Body of pancreas (tissue), 4 donors: ENCODE data around the gene PRDM15. TPM values are rescaled to one million over a fixed set of nuclear protein-coding genes. Genes with fewer than 3 reads are reported as not detected.
A peak's percentile ranks its signal among the peaks of the same experiment; 100 is the strongest.

Experiments used
- ATAC-seq: fragments of 150-250 bp; one replicate; pipeline ENCODE4 v1.9.1; 2016
- DNase-seq, 4 donors: peaks; one replicate each; pipeline ENCODE4 v3.0.0-alpha.2; 2019
- H3K27ac ChIP-seq, 4 donors: fragments of 200-600 bp; sonication (generic); 1 replicate in 3 of 4; 2 replicates in 1 of 4; pipeline versions ENCODE4 v1.5.1 to v1.6.1; 2016 to 2019; ENCODE audit warnings: mild to moderate bottlenecking in 1 of 4, mixed read lengths in 1 of 4, moderate library complexity in 1 of 4
- H3K27me3 ChIP-seq, 2 donors: fragments of 200-600 bp; sonication (generic); one replicate each; pipeline ENCODE4 v1.6.0; 2016; ENCODE audit warnings: mild to moderate bottlenecking in 1 of 2
- H3K36me3 ChIP-seq, 2 donors: fragments of 200-600 bp; sonication (generic); replicated peaks in 1 of 2; 2 replicates each; pipeline ENCODE4 v1.5.1; 2016; ENCODE audit warnings: low read depth in 2 of 2; ENCODE audit not compliant: insufficient read depth in 1 of 2
- H3K4me1 ChIP-seq: fragments of 200-600 bp; sonication (generic); one replicate; pipeline ENCODE4 v1.6.0; 2016
- H3K4me3 ChIP-seq, 2 donors: fragments of 200-600 bp; sonication (generic); 1 replicate in 1 of 2; 2 replicates in 1 of 2; pipeline ENCODE4 v1.5.1; 2016 to 2019
- H3K9me3 ChIP-seq, 3 donors: fragments of 200-600 bp; sonication (generic); 1 replicate in 2 of 3; 2 replicates in 1 of 3; pipeline ENCODE4 v1.5.1; 2016
- POLR2A ChIP-seq, 3 donors: fragments of 450-650 bp; IDR thresholded peaks; one replicate each; pipeline ENCODE4 v1.6.1; 2016; ENCODE audit warnings: antibody characterized with exemption in 3 of 3, mild to moderate bottlenecking in 2 of 3
- WGBS, 2 donors: methylation state at CpG; one replicate each; pipeline ENCODE4 v1.1.5; 2017; 5-methylcytosine and 5-hydroxymethylcytosine counted together
- intact Hi-C: fragments of 100-400 bp; cut with DNase I; formaldehyde crosslinking; loops from one replicate; pipeline ENCODE4 v1.15.1; 2023
- total RNA-seq, 2 donors: library from RNA; depleted of rRNA; stranded (reverse); fragments of >200 nt; gene quantifications; one replicate each; pipeline ENCODE4 v1.1.0, GENCODE V29; 2016
- TF ChIP-seq, protein P1 (sequence below), 7 experiments: fragments of 450-650 bp in 4 of 7; fragments of 200-600 bp in 3 of 7; sonication (generic) in 3 of 7; IDR thresholded peaks; one replicate each; pipeline ENCODE4 v1.5.1; 2016 to 2019; ENCODE audit warnings: antibody characterized with exemption in 7 of 7

PRDM15 gene
- total RNA-seq, 2 donors from 2014 or later = 3.1 to 6.9 TPM

- Histone ChIP-seq H3K4me1 (peaks cover 75% of the 10 kb centered on the region), H3K9me3 (no peaks in the 10 kb centered on the region), H3K36me3 (no peaks in the 10 kb centered on the region), H3K4me3 (peak overlapping the region; percentile 52 to 54), H3K27me3 (no peaks in the 10 kb centered on the region), H3K27ac (peak overlapping the region; percentile 90 to 97 (median 95))
- no peak for DNase-seq
- ATAC-seq = no peak
- intact Hi-C loops = no loop called here
- 15 to 28% methylated on average over 8 to 11 of the region's 11 CpGs for WGBS, 2 donors
- TF ChIP-seq, protein P1, sequence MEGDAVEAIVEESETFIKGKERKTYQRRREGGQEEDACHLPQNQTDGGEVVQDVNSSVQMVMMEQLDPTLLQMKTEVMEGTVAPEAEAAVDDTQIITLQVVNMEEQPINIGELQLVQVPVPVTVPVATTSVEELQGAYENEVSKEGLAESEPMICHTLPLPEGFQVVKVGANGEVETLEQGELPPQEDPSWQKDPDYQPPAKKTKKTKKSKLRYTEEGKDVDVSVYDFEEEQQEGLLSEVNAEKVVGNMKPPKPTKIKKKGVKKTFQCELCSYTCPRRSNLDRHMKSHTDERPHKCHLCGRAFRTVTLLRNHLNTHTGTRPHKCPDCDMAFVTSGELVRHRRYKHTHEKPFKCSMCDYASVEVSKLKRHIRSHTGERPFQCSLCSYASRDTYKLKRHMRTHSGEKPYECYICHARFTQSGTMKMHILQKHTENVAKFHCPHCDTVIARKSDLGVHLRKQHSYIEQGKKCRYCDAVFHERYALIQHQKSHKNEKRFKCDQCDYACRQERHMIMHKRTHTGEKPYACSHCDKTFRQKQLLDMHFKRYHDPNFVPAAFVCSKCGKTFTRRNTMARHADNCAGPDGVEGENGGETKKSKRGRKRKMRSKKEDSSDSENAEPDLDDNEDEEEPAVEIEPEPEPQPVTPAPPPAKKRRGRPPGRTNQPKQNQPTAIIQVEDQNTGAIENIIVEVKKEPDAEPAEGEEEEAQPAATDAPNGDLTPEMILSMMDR (IDR thresholded peaks at IDR 0.05) = no peak
- TF ChIP-seq POLR2A (IDR thresholded peaks at IDR 0.05) = no peak
Observed at GRCh38 chr21:41765420-41765821, 113.7 kb downstream of the PRDM15 start.

GRCh38 chr21:41764558-41765419 lies 114.4 kb downstream of the PRDM15 start:
- no peaks in the 10 kb centered on the region for H3K9me3 ChIP-seq
- H3K4me3 ChIP-seq = no peak overlapping the region

DNA sequence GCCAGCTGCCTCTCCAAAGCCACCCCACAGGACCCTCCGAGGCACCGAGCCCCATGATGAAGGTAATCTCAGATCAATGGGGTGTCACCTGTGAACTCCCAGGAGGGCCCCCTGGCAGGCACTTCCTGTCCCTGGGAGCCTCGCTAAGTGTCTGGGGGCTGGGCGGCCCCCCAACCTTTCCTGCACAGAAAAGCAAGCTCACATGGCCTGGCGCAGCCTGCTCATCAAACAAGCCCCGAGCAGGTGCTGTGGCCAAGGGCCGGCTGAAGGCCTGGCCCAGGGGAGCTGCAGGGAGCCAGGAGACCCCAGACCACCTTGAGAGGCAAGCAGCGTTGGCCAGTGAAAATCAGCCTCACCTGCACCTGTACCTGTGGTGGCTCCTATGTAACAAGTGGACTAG lies 115.1 kb downstream of the PRDM15 start:
- DNase-seq (peak in 1 of 4 donors; percentile 11), ATAC-seq (no peak)
- Histone ChIP-seq H3K27me3 (no peaks in the 10 kb centered on the region), H3K36me3 (no peaks in the 10 kb centered on the region), H3K4me1 (peaks cover 79% of the 10 kb centered on the region), H3K27ac (peak overlapping the region; percentile 90 to 97 (median 95)), H3K9me3 (no peaks in the 10 kb centered on the region), H3K4me3 (no peak overlapping the region)
- intact Hi-C loops = no loop called here
- WGBS, 2 donors = 29 to 63% methylated on average over 2 to 5 of the region's 8 CpGs
- no peak for TF ChIP-seq POLR2A (IDR thresholded peaks at IDR 0.05)
- TF ChIP-seq, protein P1 (IDR thresholded peaks at IDR 0.05) = no peak

More at GRCh38 chr21:41764558-41765419, 114.4 kb downstream of the PRDM15 start:
- intact Hi-C loops = no loop called here
- Histone ChIP-seq H3K4me1 (peaks cover 79% of the 10 kb centered on the region), H3K36me3 (no peaks in the 10 kb centered on the region), H3K27ac (peak overlapping the region; percentile 90 to 97 (median 95)), H3K27me3 (no peaks in the 10 kb centered on the region)
- TF ChIP-seq, protein P1 (IDR thresholded peaks at IDR 0.05) = peak in 1 of 7 experiments; percentile 0
- TF ChIP-seq POLR2A (IDR thresholded peaks at IDR 0.05) = peak in 2 of 3 donors; percentile 50
- ATAC-seq (peak; percentile 2), DNase-seq (peak; percentile 57 to 76 (median 74))
- 20 to 28% methylated on average over 7 of the region's 7 CpGs for WGBS, 2 donors

DNA sequence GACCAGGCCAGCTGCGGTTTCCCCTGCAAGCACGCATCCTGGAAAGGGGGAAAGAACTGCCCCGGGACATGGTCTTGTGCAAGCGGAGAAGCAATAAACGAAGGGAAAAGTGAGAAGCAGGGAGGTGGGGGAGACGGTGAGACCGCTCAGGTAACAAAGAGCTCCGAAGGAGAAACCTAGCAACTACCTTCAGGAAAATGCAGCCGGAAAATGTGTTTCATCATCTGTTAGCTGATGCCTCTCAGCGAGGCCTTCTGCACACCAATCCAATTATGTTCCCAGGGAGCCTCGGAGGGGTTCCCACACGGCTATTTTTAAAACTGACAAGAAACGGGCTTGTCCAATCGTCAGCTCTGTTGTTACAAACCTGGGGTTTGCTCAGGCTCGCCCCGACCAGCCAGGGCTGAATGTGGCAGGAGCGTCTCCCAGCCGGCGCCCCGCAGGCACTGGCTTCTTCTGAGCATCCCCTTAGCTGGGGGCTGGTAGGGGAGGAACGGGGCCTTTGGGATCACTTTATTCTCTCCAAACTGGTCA lies 115.7 kb downstream of the PRDM15 start:
- Histone ChIP-seq H3K36me3 (no peaks in the 10 kb centered on the region), H3K4me1 (peaks cover 83% of the 10 kb centered on the region), H3K27ac (peak overlapping the region; percentile 19 to 97 (median 95)), H3K9me3 (no peaks in the 10 kb centered on the region), H3K27me3 (no peaks in the 10 kb centered on the region), H3K4me3 (no peak overlapping the region)
- ATAC-seq = no peak
- intact Hi-C loops = no loop called here
- WGBS, 2 donors = 53 to 70% methylated on average over 14 to 21 of the region's 21 CpGs
- TF ChIP-seq POLR2A (IDR thresholded peaks at IDR 0.05) = no peak
- TF ChIP-seq, protein P1 (IDR thresholded peaks at IDR 0.05) = no peak
- peak in 1 of 4 donors; percentile 31 for DNase-seq
